Measurements from ENCODE around the gene NFIX.

NFIX gene

GRCh38 chr19:13095934-13096927 lies 101.0 kb downstream of the NFIX start:
- DNase-seq = no peak

DNA sequence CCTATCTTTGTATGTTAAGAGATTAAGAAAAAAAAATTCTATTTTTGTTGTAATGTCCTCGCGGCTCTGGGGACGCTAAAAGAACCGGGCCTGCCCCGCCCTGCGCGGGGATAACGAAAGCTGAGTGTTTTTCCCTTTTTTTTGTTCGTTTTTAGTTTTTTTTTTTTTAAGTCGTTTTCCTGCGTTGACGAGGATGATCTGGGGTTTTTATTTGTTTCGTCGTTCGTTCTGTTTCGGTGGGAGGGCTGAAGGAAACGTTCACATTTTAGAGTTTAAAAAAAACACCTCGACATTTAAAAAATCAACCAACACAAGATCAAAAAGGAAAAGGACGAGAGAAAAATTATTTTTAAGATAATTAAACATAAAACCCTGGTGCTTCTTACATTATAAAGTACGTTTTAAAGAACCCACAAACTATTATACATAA lies 101.8 kb downstream of the NFIX start:
- DNase-seq = no peak

DNA sequence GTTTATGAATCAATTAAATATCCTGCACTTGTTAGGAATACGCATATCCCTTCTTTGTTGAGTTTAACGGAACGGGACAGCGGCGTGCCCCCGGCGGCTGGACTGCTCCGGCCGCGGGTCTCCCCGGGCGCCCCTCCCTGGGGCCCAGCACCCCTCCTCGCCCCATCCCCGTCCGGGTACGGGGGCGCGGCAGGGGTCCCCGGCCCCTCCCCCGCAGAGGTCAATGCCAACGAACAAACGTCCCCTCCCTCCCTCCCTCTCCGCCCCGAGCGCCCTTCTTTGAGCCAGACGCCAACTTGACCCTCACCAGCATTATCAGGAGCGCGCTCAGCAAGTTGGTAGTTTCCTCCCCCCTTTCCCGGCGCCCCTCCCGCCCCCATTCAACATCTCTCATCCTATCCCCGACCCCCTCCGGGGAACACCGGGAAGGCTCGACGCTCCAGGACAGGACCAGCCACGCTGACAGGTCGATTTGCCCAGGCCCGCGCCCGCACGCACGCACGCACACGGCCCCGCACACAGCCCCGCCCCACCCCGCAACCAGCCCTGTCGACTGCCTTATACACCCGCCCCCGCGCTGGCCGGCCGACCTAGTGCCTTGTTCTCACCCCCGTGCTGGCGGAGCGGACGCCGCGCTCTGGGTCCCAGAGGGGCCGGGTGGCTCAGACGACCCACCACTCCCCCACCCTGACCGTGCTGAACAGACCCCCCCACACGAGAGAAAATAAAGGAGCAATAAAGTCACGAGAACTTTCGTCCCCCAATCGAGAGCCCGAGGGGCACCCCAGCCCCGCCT lies 102.4 kb downstream of the NFIX start:
- DNase-seq = no peak

DNA sequence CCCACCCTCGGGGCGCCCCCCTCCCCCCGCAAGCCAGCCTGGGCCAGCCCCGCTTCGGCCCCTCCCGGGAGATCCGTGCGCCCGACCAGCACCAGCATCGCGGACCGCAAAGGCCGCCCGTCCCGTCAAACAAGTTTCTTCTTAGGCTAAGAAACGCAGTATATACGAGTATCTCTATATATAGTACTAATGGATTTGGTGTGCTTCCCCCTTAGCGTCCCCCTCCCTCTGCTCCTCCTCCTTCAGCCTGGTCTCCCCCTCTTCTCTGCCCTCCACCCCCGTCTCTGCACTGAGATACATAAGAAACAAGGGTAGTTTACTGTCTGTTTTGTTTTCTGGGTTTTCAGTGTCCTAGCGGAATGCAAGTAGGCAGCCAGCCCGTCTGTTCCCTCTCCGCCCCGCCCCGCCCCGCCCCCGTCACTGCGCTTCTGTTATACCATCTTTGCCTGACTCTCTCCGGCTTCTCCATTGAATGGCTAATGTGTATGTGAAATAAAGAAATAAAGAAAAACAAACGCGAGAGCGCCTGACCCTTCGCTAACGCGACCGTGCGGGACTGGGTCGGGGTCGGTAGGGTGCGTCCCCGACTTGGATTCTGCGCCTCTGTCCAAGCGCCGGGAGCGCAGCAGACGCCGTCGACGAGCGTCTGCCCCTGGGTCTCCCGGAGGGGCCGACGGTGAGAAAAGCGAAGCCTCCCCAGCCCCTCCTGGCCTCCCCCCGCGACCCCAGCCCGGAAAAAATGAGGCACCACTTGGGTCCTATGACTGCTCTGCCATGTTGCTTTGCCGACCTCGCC lies 103.2 kb downstream of the NFIX start:
- DNase-seq = peak; percentile 32

DNA sequence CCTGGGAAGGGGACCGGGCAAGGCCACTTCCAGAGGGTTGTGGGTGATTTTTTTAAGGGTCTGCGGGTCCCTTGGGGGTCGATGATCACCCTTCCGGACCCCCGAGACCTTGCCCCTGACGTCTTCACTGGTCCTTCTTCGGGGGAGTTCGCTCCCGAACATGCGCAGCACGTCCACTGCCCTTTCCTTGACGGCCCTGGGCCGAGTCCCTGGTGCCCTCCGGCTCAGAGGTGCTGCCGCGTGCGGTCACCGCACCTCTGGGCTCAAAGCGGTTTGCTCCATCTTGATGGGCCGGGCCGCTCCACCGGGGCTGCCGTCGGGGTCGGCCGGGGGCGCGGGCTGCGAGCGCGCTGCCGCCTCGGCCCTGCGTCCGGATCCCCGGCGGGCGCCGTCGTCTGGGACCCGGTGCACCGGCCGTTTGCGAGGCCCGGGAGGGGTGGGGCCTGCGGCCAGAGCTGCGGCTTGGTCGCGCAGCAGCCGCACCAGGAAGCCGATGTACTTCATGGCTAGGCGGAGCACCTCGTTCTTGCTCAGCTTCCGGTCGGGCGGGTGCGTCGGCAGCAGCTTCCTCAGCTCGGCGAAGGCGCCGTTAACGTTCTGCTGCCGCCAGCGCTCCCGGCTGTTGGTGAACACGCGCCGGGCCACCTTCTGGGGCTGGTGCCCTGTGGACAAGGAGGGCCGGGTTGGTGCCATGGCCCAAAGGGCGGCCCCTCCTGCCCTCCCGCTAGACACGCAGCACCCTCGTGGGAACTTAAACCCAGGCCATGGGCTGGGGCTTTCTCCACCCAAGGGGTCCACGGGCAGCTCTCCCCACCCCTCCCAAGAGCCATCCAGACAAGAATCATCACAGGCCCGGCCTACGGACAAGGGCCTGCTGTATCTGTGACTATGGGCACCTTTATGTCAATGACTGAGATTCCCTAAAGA lies 104.1 kb downstream of the NFIX start:
- peak; percentile 80 for DNase-seq

DNA sequence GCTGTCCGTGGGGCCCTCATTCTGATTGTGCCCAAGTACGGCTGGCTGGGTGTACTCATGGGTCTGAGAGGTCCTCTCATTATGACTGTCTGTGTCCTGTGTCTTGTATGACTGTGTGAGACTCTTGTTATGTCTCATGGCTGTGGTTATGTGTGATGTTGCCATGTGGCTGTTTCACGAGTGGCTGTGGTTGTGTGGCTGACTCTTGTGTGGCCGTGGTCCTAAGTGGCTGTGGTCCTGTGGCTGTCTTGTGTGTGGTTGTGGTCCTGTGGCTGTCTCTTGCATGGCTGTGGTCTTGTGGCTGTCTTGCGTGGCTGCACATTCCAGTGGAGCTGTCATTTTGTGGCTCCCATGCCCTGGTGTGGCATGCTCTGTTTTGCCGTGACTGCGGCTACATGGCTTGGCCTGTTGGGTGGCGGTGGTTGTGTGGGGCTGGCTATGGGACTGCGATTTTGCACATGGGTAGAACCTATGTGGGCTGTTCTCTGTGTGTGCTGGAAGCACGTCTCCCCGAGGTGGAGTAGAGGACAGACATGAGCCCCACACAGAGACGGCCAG lies 104.8 kb downstream of the NFIX start:
- DNase-seq = peak; percentile 77

DNA sequence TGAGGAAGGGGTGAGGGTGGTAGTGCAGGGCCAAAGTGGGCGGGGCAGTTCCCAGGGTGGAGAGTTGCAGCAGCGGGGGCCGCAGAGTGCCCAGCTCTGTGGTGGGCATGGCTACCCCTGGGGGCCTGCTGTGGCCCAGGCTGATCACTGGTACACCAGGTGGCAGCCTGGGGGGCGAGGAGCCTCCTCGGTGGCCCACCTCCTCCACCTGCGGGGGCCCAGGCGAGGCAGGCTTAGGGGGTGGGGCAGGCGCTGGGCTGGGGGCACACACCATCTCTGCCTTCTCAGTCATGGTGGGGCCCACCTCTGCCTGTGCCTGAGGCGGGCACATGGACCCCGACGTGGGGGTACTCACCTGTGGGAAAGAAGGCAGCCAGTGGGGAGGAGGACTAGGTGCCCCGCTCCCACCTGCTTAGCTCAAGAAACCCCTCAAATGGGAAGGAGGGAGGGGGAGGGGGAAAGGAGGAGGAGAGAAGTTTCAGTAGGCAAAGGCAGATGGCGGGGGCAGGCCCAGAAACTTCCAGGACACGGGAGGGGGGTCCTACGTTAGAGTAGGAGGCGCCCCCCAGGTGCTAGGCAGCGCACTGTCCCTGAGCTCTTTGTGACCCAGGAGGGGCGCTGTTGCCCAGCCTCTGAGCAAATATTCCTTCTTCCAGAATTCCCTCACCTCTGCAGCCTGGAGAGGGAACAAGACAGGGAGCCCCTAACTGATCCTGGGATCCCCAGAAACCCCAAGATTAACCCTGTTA lies 105.7 kb downstream of the NFIX start:
- DNase-seq = no peak

GRCh38 chr19:13101590-13102415 lies 106.5 kb downstream of the NFIX start:
- DNase-seq = no peak

GRCh38 chr19:13102416-13102665 lies 107.1 kb downstream of the NFIX start:
- no peak for DNase-seq

DNA sequence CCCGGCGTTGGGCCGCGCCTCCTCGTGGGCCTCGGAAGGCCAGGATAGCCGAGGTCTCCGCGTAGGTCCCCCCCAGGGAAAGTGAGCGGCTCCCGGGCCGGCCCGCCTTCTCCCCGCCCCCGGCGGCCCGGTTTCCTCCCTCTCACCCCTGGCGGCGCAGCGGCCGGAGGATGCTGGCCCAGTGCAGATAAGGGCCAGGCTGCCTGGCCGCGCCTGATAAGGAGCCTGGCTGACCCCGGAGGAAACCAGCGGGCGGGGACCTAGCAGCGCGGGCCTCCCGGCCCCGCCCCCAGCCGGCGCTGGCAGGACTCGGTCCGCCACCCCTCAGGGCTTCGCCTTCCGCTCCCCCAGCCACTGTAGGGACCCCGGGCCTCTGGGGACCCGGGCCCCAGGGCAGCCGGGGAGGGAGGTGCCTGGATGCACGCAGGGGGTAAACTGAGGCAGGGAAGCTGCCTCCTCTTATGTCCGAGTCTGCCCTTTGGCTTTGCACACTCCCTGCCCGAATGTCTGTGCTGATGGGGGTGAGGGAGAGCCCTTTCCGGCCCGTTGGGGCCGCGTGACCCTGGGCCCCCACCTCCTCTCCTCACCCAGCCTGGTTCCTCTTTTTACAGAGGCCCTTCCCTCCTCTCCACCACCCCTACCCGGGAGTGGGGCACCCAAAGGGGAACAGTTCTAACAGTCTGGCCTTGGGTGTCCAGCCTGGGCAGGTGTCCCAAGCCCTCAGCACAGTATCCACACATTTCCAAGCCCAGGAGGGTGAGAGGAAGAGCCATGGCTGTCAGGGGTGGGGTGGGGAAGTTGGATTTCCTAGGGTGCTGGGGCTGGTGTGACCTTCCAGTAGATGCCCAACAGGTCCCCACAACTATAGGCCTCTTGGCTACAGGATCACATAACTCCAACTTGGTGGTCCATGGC lies 107.6 kb downstream of the NFIX start, which contains the start of gene LYL1:
TSS of gene LYL1 (minus strand) at position 193 of the 915 bp plus-strand sequence. CDS start 1,687 bp downstream, outside the sequence.
- peak; percentile 40 for DNase-seq

GRCh38 chr19:13103581-13104359 lies 108.5 kb downstream of the NFIX start:
- no peak for DNase-seq

- peak; percentile 73 for DNase-seq
These were observed 109.1 kb downstream of the NFIX start for GRCh38 chr19:13104360-13104847.

DNA sequence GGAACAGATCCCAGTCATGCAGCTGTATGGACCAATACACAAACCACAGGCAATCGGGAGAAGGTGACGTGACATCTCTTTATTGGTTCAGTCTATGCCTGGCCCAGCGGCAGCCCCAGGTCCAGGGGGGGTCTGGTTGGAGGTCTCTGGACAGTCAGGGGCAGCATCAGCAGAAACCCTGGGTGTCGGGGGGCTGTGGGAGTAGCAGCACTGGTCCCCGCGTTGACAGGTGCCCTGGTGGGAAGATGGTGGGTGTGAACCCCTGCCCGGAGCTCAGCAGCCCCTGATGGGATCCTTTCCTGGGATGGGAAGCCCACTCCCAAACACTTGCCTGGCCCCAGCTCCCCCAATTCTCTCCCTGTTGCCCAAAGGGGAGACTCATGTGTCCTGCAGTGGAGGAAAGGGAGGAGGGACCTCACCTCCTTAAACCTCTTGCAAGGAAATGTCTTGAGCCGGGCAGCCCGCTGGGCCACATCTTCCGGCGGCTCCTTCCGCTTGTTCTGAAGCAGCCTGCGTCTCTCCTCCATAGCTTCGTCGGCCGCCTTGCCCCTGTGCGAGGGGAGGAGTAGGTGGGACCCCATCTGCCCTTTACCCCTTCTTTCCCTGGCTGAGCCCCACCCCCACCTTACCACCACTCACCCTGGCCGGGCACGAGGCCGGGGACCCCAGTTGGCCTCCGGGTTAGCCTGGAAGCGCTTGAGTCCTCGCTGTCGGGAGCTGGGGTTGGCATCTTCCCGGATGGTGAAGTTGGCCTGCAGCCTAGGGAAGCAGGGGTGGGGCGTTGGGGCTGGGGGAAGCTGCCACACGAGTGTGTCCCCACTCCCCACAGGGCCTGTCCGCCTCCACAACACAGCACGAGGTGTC lies 109.8 kb downstream of the NFIX start:
- DNase-seq = peak; percentile 19

DNA sequence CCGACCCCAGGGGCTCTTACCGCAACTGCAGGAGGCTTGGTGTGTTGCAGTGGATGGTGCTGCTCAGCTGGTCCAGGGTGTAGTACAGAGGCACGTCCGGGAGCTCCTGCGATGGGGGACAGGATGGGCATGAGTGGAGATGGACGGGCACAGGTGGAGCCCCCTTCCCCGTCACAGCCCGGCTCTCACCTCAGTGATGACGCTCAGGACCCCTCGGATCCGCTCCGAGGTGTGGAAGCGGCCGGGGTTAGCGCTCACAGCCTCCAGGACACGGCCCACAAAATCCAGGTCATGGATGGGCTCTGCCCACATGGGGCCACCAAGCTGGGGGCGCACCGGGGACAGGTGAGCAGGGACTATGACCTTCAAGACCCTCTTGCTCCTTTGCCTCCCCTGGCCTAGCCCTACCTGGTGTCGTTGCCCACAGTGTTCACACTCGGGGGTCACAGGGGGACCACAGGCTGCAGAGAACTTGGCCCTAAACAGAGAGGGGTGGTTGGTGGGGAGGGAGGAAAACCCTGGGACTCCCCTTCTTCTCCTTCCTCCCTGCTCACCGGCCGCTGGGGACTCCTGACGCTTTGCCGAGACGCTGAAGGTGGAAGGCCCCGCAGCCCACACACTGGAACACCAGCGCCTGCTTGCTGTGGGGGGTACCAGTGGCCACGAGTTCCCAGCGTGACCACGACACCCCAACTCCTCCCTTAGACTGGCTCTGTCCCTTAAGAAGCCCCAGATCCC lies 114.3 kb downstream of the NFIX start:
- DNase-seq = no peak

- DNase-seq = no peak
These were observed 114.9 kb downstream of the NFIX start for GRCh38 chr19:13110099-13110610.

DNA sequence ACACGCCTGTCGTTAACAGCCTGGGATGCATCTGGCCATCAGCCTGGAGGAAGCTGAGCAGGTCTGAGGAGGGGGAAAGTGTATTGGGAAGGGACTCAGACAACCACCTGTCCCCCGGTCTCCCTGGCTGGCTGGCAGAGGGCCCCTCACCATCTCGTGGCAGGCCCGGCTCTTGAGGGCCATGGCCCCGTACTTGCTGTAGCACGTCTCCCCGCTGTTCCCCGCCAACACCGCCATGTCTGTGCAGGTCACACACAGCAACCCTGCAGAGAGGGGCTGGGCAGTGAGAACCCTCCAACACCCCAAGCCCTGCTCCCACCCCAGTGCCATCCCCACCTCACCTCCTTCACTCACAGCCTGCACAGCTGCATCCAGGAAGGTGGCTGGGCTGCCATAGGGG lies 117.3 kb downstream of the NFIX start:
- DNase-seq = no peak

Data from activated naive CD4-positive, alpha-beta T cell treated with Interleukin-2 at 50 U/mL for 16 hours (primary cell).